H9 (cell line): ENCODE data around the gene SORCS2. TPM values are rescaled to one million over a fixed set of nuclear protein-coding genes. Genes with fewer than 3 reads are reported as not detected.

Source experiments
- DNase-seq: peaks from one replicate; pipeline ENCODE4 v3.0.0-alpha.2; 2017
- H2AFZ ChIP-seq: one replicate; pipeline ENCODE4 v1.6.1; 2013; ENCODE audit warnings: mild to moderate bottlenecking, low read length, control low read depth, moderate library complexity
- H2AK5ac ChIP-seq: 2 replicates; pipeline ENCODE4 v1.6.1; 2013; ENCODE audit warnings: low read length, control low read depth, mixed read lengths; ENCODE audit not compliant: insufficient read length
- H2BK120ac ChIP-seq: one replicate; pipeline ENCODE4 v1.6.1; 2013; ENCODE audit warnings: low read depth, mild to moderate bottlenecking, low read length, control low read depth, inconsistent platforms; ENCODE audit not compliant: poor library complexity, severe bottlenecking
- H2BK12ac ChIP-seq: 2 replicates; pipeline ENCODE4 v1.6.1; 2013; ENCODE audit warnings: low read length, control low read depth, mixed read lengths, low read depth; ENCODE audit not compliant: insufficient read length
- H2BK15ac ChIP-seq: 2 replicates; pipeline ENCODE4 v1.6.1; 2013; ENCODE audit warnings: low read depth, low read length, control low read depth
- H2BK20ac ChIP-seq: one replicate; pipeline ENCODE4 v1.6.1; 2013; ENCODE audit warnings: low read depth, mild to moderate bottlenecking, low read length, control low read depth, inconsistent platforms; ENCODE audit not compliant: poor library complexity, severe bottlenecking
- H2BK5ac ChIP-seq: 2 replicates; pipeline ENCODE4 v1.6.1; 2013; ENCODE audit warnings: low read length, control low read depth, mixed read lengths; ENCODE audit not compliant: insufficient read length
- H3K14ac ChIP-seq: 2 replicates; pipeline ENCODE4 v1.6.1; 2013; ENCODE audit warnings: low read length, control low read depth; ENCODE audit not compliant: insufficient read depth
- H3K18ac ChIP-seq: 2 replicates; pipeline ENCODE4 v1.6.1; 2013; ENCODE audit warnings: low read depth, mild to moderate bottlenecking, mixed read lengths, low read length, control low read depth; ENCODE audit not compliant: insufficient read length
- H3K23ac ChIP-seq: 2 replicates; pipeline ENCODE4 v1.6.1; 2013; ENCODE audit warnings: low read length, control low read depth, mixed read lengths, low read depth; ENCODE audit not compliant: insufficient read length
- H3K23me2 ChIP-seq: 2 replicates; pipeline ENCODE4 v1.6.1; 2013; ENCODE audit warnings: low read depth, mild to moderate bottlenecking, mixed read lengths, low read length, control low read depth; ENCODE audit not compliant: insufficient read length, poor library complexity, severe bottlenecking
- H3K27ac ChIP-seq: 2 replicates; pipeline ENCODE4 v1.5.1; 2013; ENCODE audit warnings: low read length, control low read depth, mixed read lengths, low read depth; ENCODE audit not compliant: insufficient read length
- H3K27me3 ChIP-seq: 2 replicates; pipeline ENCODE4 v1.6.1; 2013; ENCODE audit warnings: low read length, control low read depth, inconsistent platforms; ENCODE audit not compliant: insufficient read depth
- H3K4ac ChIP-seq: 2 replicates; pipeline ENCODE4 v1.6.1; 2013; ENCODE audit warnings: low read depth, mild to moderate bottlenecking, control low read depth, inconsistent platforms, low read length, moderate library complexity
- H3K4me1 ChIP-seq: 2 replicates; pipeline ENCODE4 v1.6.1; 2013; ENCODE audit warnings: low read length, control low read depth, inconsistent platforms; ENCODE audit not compliant: insufficient read depth
- H3K4me2 ChIP-seq: 2 replicates; pipeline ENCODE4 v1.6.1; 2013; ENCODE audit warnings: low read length, control low read depth, mixed read lengths; ENCODE audit not compliant: insufficient read length, insufficient read depth
- H3K56ac ChIP-seq: 2 replicates; pipeline ENCODE4 v1.6.1; 2013; ENCODE audit warnings: low read depth, mild to moderate bottlenecking, mixed read lengths, low read length, control low read depth; ENCODE audit not compliant: insufficient read length
- H3K79me1 ChIP-seq: 2 replicates; pipeline ENCODE4 v1.6.1; 2013; ENCODE audit warnings: low read depth, mild to moderate bottlenecking, moderate library complexity, low read length, control low read depth, inconsistent platforms; ENCODE audit not compliant: insufficient read depth, poor library complexity, severe bottlenecking
- H3K79me2 ChIP-seq: 2 replicates; pipeline ENCODE4 v1.6.1; 2013; ENCODE audit warnings: low read length, control low read depth, inconsistent platforms; ENCODE audit not compliant: insufficient read depth
- H3K9ac ChIP-seq: 2 replicates; pipeline ENCODE4 v1.6.1; 2013; ENCODE audit warnings: low read length, control low read depth, mixed read lengths; ENCODE audit not compliant: insufficient read length; ENCODE audit errors: extremely low read depth
- H3K9me3 ChIP-seq: one replicate; pipeline ENCODE4 v1.6.1; 2013; ENCODE audit warnings: low read depth, low read length, inconsistent platforms; ENCODE audit not compliant: control insufficient read depth
- H3T11ph ChIP-seq: one replicate; pipeline ENCODE4 v1.6.1; 2013; ENCODE audit warnings: mild to moderate bottlenecking, low read length, control low read depth, inconsistent platforms
- H4K20me1 ChIP-seq: one replicate; pipeline ENCODE4 v1.6.1; 2013; ENCODE audit not compliant: control insufficient read depth, insufficient read length, insufficient read depth
- H4K5ac ChIP-seq: 2 replicates; pipeline ENCODE4 v1.6.1; 2013; ENCODE audit warnings: low read depth, mild to moderate bottlenecking, mixed read lengths, low read length, control low read depth; ENCODE audit not compliant: insufficient read length
- H4K8ac ChIP-seq: replicated peaks from 2 replicates; pipeline ENCODE4 v1.6.1; 2013; ENCODE audit warnings: low read length, control low read depth, mixed read lengths, low read depth; ENCODE audit not compliant: insufficient read length
- H4K91ac ChIP-seq: 2 replicates; pipeline ENCODE4 v1.6.1; 2013; ENCODE audit warnings: low read depth, mild to moderate bottlenecking, moderate library complexity, mixed read lengths, low read length, control low read depth; ENCODE audit not compliant: insufficient read length
- H3K27ac Mint-ChIP-seq, 3 experiments: 2 replicates in 2 of 3; 3 replicates in 1 of 3; pipeline ENCODE4 v1.8.0; 2020 to 2021; ENCODE audit warnings: mixed read lengths in 3 of 3, mild to moderate bottlenecking in 1 of 3, moderate library complexity in 1 of 3
- H3K27me3 Mint-ChIP-seq: 2 replicates; pipeline ENCODE4 v1.8.0; 2021; ENCODE audit warnings: low read depth, mild to moderate bottlenecking, moderate library complexity, mixed read lengths
- H3K36me3 Mint-ChIP-seq, 3 experiments: 2 replicates in 2 of 3; 3 replicates in 1 of 3; pipeline ENCODE4 v1.8.0; 2020 to 2021; ENCODE audit warnings: low read depth in 3 of 3, mixed read lengths in 3 of 3; ENCODE audit not compliant: insufficient read depth in 1 of 3
- H3K4me1 Mint-ChIP-seq, 2 experiments: 2 replicates each; pipeline ENCODE4 v1.8.0; 2020; ENCODE audit warnings: mixed read lengths in 2 of 2
- H3K4me3 Mint-ChIP-seq, 2 experiments: 2 replicates in 1 of 2; 3 replicates in 1 of 2; pipeline ENCODE4 v1.8.0; 2020 to 2021; ENCODE audit warnings: mild to moderate bottlenecking in 2 of 2, mixed read lengths in 2 of 2, moderate library complexity in 1 of 2
- H3K9me3 Mint-ChIP-seq, 2 experiments: 2 replicates in 1 of 2; 3 replicates in 1 of 2; pipeline ENCODE4 v1.8.0; 2020; ENCODE audit warnings: mild to moderate bottlenecking in 2 of 2, mixed read lengths in 2 of 2, moderate library complexity in 1 of 2
- WGBS: extraction: QIAGEN DNeasy Blood & Tissue Kit; methylation state at CpG from one replicate; pipeline ENCODE4 v1.1.7; 2013; ENCODE audit warnings: missing lambda C conversion rate, low lambda C conversion rate, mixed read lengths; ENCODE audit not compliant: insufficient read length; ENCODE audit errors: extremely low coverage; 5-methylcytosine and 5-hydroxymethylcytosine counted together
- total RNA-seq: library from RNA; stranded (reverse); gene quantifications from 2 replicates; pipeline ENCODE4 v1.2.1, GENCODE V29; 2021
- TF ChIP-seq, protein P1 (sequence below): fragments of 200-600 bp; sonication (generic); conservative IDR thresholded peaks from 3 replicates; pipeline ENCODE4 v1.8.0; 2021; ENCODE audit warnings: antibody characterized with exemption, mild to moderate bottlenecking

Gene SORCS2
- total RNA-seq, 1 experiment from 2014 or later: 0.57 TPM

DNA sequence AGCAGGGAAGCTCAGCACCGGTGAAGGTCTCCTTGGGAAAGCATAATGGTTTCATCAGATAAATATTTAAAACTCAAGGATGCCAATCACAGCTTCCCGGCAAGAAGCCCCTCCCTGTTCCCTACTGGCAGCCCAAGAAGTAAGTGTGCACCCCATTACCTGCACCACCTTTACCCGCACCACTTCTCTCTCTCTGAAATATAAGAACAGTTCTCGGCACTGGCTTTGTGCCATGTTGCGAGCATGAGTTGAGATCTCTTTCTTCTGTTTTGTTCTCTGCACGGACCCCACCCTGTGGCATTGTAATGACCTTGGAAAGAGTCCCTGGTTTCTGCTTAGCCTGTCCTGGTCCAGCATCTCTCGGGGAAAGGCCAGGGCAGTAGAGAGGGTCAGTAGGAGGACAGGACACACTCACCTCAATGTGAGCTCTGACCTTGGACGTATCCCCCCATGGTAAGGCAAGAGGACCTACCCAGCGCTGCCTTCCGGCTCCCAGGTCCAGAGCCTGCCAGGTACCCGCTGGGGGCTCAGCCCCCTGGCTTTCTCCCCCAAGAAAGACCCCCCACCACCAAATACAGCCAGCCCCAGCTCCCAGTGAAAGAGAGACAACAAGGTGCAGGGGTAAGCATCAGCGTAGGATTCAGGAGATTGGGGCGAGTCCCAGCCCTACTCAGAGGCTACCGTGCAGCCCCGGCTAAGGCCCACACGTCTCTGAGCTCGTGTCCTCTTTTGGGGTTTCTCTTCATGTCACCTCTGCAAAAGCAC is 161.7 kb downstream of the SORCS2 start:
- H3K79me1 ChIP-seq: no peaks in the 10 kb centered on the region
- Mint-ChIP-seq H3K27me3 (peaks cover 8% of the 10 kb centered on the region), H3K36me3 (no peaks in the 10 kb centered on the region), H3K9me3 (no peaks in the 10 kb centered on the region), H3K4me3 (no peak overlapping the region), H3K27ac (peak overlapping the region in 1 of 3 experiments; percentile 76; a peak in 1 of 7 replicates), H3K4me1 (no peaks in the 10 kb centered on the region; a peak in 1 of 4 replicates)
- H3K9ac ChIP-seq: no peak overlapping the region
- H3K9me3 ChIP-seq: no peaks in the 10 kb centered on the region
- H3K23me2 ChIP-seq: no peaks in the 10 kb centered on the region
- H4K5ac ChIP-seq: no peak overlapping the region
- H2BK20ac ChIP-seq: no peak overlapping the region
- H3K4me1 ChIP-seq: no peaks in the 10 kb centered on the region
- no peaks in the 10 kb centered on the region for H3K27me3 ChIP-seq
- no peak overlapping the region for H4K91ac ChIP-seq
- no peak overlapping the region for H3K14ac ChIP-seq
- H2BK12ac ChIP-seq: no peak overlapping the region
- no peak overlapping the region for H3T11ph ChIP-seq
- H4K20me1 ChIP-seq: no peaks in the 10 kb centered on the region
- TF ChIP-seq, protein P1, sequence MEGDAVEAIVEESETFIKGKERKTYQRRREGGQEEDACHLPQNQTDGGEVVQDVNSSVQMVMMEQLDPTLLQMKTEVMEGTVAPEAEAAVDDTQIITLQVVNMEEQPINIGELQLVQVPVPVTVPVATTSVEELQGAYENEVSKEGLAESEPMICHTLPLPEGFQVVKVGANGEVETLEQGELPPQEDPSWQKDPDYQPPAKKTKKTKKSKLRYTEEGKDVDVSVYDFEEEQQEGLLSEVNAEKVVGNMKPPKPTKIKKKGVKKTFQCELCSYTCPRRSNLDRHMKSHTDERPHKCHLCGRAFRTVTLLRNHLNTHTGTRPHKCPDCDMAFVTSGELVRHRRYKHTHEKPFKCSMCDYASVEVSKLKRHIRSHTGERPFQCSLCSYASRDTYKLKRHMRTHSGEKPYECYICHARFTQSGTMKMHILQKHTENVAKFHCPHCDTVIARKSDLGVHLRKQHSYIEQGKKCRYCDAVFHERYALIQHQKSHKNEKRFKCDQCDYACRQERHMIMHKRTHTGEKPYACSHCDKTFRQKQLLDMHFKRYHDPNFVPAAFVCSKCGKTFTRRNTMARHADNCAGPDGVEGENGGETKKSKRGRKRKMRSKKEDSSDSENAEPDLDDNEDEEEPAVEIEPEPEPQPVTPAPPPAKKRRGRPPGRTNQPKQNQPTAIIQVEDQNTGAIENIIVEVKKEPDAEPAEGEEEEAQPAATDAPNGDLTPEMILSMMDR: no peak
- H2AFZ ChIP-seq: no peak overlapping the region
- no peaks in the 10 kb centered on the region for H3K79me2 ChIP-seq
- H2BK120ac ChIP-seq: no peak overlapping the region
- H2AK5ac ChIP-seq: no peak overlapping the region
- H2BK5ac ChIP-seq: no peak overlapping the region
- DNase-seq: no peak
- H3K23ac ChIP-seq: no peak overlapping the region
- no peak overlapping the region for H3K4ac ChIP-seq
- no peak overlapping the region for H3K56ac ChIP-seq
- H3K4me2 ChIP-seq: no peak overlapping the region
- no peak overlapping the region for H3K18ac ChIP-seq
- H2BK15ac ChIP-seq: no peak overlapping the region
- no peak overlapping the region for H3K27ac ChIP-seq
- H4K8ac ChIP-seq: no peak overlapping the region
- no CpG with 5 or more reads among the region's 17 CpGs for WGBS
